A673 (cell line): Measurements from ENCODE around the gene DPM1. TPM values are rescaled to one million over a fixed set of nuclear protein-coding genes. Genes with fewer than 3 reads are reported as not detected.

Experiments used
- BruUV-seq: library from RNA; stranded (reverse); fragments of 400-500 nt; replicated peaks from 2 replicates; lab custom pipeline; 2021; lab: Mats Ljungman, UMichigan
- CTCF ChIA-PET: fragments of 300-600 bp; sonication (Branson Sonifier 250); formaldehyde crosslinking; loops from one replicate; lab custom pipeline; 2022; ENCODE audit warnings: antibody characterized with exemption; lab: Charles Lee
- POLR2A ChIA-PET: fragments of 300-600 bp; sonication (Branson Sonifier 250); formaldehyde crosslinking; loops from one replicate; lab custom pipeline; 2022; ENCODE audit warnings: antibody characterized with exemption; ENCODE audit not compliant: low non-redundant PET; lab: Charles Lee
- DNase-seq: peaks from one replicate; pipeline ENCODE4 v3.0.0-alpha.2; 2015; ENCODE audit warnings: low spot score
- H3K27ac ChIP-seq: fragments of 200-600 bp; sonication (generic); 2 replicates; pipeline ENCODE4 v1.5.1; 2016; ENCODE audit warnings: mixed run types, low read depth, mild to moderate bottlenecking, mixed read lengths, antibody characterized with exemption, low read length; ENCODE audit not compliant: poor library complexity, severe bottlenecking
- H3K27me3 ChIP-seq: fragments of 200-600 bp; sonication (generic); replicated peaks from 2 replicates; pipeline ENCODE4 v1.6.1; 2017; ENCODE audit warnings: mixed run types, low read depth, mild to moderate bottlenecking, mixed read lengths, antibody characterized with exemption, low read length; ENCODE audit not compliant: insufficient read depth, poor library complexity
- H3K36me3 ChIP-seq: fragments of 200-600 bp; sonication (generic); 2 replicates; pipeline ENCODE4 v1.6.1; 2016; ENCODE audit warnings: mixed run types, mild to moderate bottlenecking, mixed read lengths, antibody characterized with exemption, low read length; ENCODE audit not compliant: insufficient read depth, poor library complexity, severe bottlenecking
- H3K4me1 ChIP-seq: fragments of 200-600 bp; sonication (generic); 2 replicates; pipeline ENCODE4 v1.6.1; 2017; ENCODE audit warnings: mixed run types, mild to moderate bottlenecking, mixed read lengths, antibody characterized with exemption, low read length; ENCODE audit not compliant: insufficient read depth, poor library complexity, severe bottlenecking
- H3K4me3 ChIP-seq: fragments of 200-600 bp; sonication (generic); 2 replicates; pipeline ENCODE4 v1.5.1; 2016; ENCODE audit warnings: low read depth, mixed run types, mild to moderate bottlenecking, mixed read lengths, low read length; ENCODE audit not compliant: poor library complexity, severe bottlenecking
- H3K9me3 ChIP-seq: fragments of 200-600 bp; sonication (generic); 2 replicates; pipeline ENCODE4 v1.6.1; 2016; ENCODE audit warnings: mixed run types, low read depth, mild to moderate bottlenecking, mixed read lengths, antibody characterized with exemption, low read length; ENCODE audit not compliant: poor library complexity, severe bottlenecking
- EZH2 ChIP-seq: fragments of 200-600 bp; sonication (generic); IDR thresholded peaks from 2 replicates; pipeline ENCODE4 v1.6.1; 2017; ENCODE audit warnings: borderline replicate concordance, low read depth, mild to moderate bottlenecking, mixed read lengths, antibody characterized with exemption, low read length; ENCODE audit not compliant: poor library complexity, severe bottlenecking
- intact Hi-C: fragments of 100-400 bp; cut with micrococcal nuclease; formaldehyde crosslinking; loops from one replicate; pipeline ENCODE4 v1.10.0; 2022; ENCODE audit not compliant: unreplicated experiment
- total RNA-seq: library from RNA; stranded (reverse); gene quantifications from 2 replicates; pipeline ENCODE4 v1.2.3, GENCODE V29; 2021
- TF ChIP-seq, protein P1 (sequence below): fragments of 300-800, 200-600 bp; sonication (generic); conservative IDR thresholded peaks from 2 replicates; pipeline ENCODE4 v1.5.1; 2017; ENCODE audit warnings: low read depth, mild to moderate bottlenecking, antibody characterized with exemption, low read length, moderate library complexity, mixed read lengths

DPM1 gene
- total RNA-seq, 1 experiment from 2014 or later: 65.5 TPM

- no peaks in the 10 kb centered on the region for H3K9me3 ChIP-seq
- CTCF ChIA-PET: no interaction called here
- H3K4me3 ChIP-seq: no peak overlapping the region
- intact Hi-C loops: no loop called here
- no TSS peak for BruUV-seq
- H3K27ac ChIP-seq: no peak overlapping the region
- no peaks in the 10 kb centered on the region for H3K27me3 ChIP-seq
- TF ChIP-seq, protein P1, sequence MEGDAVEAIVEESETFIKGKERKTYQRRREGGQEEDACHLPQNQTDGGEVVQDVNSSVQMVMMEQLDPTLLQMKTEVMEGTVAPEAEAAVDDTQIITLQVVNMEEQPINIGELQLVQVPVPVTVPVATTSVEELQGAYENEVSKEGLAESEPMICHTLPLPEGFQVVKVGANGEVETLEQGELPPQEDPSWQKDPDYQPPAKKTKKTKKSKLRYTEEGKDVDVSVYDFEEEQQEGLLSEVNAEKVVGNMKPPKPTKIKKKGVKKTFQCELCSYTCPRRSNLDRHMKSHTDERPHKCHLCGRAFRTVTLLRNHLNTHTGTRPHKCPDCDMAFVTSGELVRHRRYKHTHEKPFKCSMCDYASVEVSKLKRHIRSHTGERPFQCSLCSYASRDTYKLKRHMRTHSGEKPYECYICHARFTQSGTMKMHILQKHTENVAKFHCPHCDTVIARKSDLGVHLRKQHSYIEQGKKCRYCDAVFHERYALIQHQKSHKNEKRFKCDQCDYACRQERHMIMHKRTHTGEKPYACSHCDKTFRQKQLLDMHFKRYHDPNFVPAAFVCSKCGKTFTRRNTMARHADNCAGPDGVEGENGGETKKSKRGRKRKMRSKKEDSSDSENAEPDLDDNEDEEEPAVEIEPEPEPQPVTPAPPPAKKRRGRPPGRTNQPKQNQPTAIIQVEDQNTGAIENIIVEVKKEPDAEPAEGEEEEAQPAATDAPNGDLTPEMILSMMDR: no peak
- no peak for TF ChIP-seq EZH2
- no peaks in the 10 kb centered on the region for H3K4me1 ChIP-seq
- DNase-seq: no peak
- H3K36me3 ChIP-seq: no peaks in the 10 kb centered on the region
- POLR2A ChIA-PET: no interaction called here
Measured at GRCh38 chr20:50969435-50969834, 11.1 kb upstream of the DPM1 start.

DNA sequence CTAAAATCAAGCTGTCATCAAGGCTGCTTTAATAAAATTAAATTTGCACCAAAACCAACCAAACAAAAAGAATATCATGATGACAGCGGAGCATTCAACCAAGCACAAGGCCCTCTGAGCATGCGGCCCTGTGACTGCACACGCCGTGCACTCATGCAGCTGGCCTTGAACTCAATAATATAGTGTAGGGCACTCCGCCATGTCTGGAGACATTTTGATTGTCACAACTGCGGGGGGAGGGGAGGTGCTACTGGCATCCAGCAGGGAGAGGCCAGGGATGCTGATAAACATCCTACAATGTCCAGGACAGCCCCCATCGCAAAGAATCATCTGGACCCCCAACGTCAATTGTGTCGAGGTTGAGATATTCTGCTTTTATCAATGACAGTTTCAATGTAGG lies 10.0 kb upstream of the DPM1 start:
- POLR2A ChIA-PET: no interaction called here
- no TSS peak for BruUV-seq
- no peak for DNase-seq
- Histone ChIP-seq H3K36me3 (no peaks in the 10 kb centered on the region), H3K27me3 (no peaks in the 10 kb centered on the region), H3K9me3 (no peaks in the 10 kb centered on the region), H3K4me1 (no peaks in the 10 kb centered on the region), H3K4me3 (no peak overlapping the region), H3K27ac (no peak overlapping the region)
- intact Hi-C loops: no loop called here
- CTCF ChIA-PET: no interaction called here
- TF ChIP-seq EZH2: no peak
- TF ChIP-seq, protein P1: no peak

DNA sequence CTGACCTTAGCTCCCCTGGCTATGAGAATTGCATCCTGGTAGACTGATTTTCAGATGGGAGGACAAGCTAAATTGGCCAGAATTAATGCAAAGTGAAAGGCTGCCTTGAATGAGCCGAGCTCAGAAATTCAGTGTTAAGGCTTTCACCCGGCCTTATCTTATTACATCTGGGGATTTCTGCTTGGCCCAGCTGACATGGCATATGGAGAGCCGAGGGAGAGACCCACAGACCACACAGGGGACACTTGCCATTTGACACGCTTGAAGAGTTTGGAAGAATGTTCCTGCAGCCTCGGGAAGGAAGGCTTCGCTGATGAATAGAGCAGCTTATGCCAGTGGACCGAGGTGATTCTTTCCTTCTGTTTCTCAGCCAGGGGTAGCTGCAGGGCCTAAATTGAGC lies 9.3 kb upstream of the DPM1 start:
- DNase-seq: no peak
- Histone ChIP-seq H3K9me3 (no peaks in the 10 kb centered on the region), H3K36me3 (no peaks in the 10 kb centered on the region), H3K4me3 (no peak overlapping the region), H3K27me3 (no peaks in the 10 kb centered on the region), H3K4me1 (no peaks in the 10 kb centered on the region), H3K27ac (no peak overlapping the region)
- CTCF ChIA-PET: no interaction called here
- intact Hi-C loops: no loop called here
- POLR2A ChIA-PET: no interaction called here
- BruUV-seq: no TSS peak
- TF ChIP-seq, protein P1: no peak
- no peak for TF ChIP-seq EZH2
